Loucy (cell line): ENCODE measurements around the gene ZNF101.

Experiments
- CTCF ChIP-seq: fragments of 200-600 bp; sonication (generic); conservative IDR thresholded peaks from 2 replicates; pipeline ENCODE4 v1.5.1; 2014; ENCODE audit warnings: mild to moderate bottlenecking, antibody characterized with exemption, low read length
- EZH2phosphoT487 ChIP-seq: fragments of 200-600 bp; IDR thresholded peaks from 2 replicates; pipeline ENCODE4 v1.6.1; 2018; ENCODE audit warnings: antibody characterized with exemption, mild to moderate bottlenecking, moderate library complexity, borderline replicate concordance

GRCh38 chr19:19662871-19663255 is 5.8 kb upstream of the ZNF101 start:
- no peak for TF ChIP-seq CTCF
- no peak for TF ChIP-seq EZH2phosphoT487
